Fibroblast of lung (primary cell): ENCODE measurements around the gene PRKAB1.

Experiments
- CTCF ChIP-seq, 2 donors: IDR thresholded peaks in 1 of 2; conservative IDR thresholded peaks in 1 of 2; 1 replicate in 1 of 2; 2 replicates in 1 of 2; pipeline ENCODE4 v1.5.1; 2011 to 2012; ENCODE audit warnings: low read length in 2 of 2, control low read depth in 1 of 2, inconsistent platforms in 1 of 2, low read depth in 1 of 2, mild to moderate bottlenecking in 1 of 2
- EZH2 ChIP-seq: IDR thresholded peaks from 2 replicates; pipeline ENCODE4 v1.5.1; 2012; ENCODE audit warnings: low read length, control low read depth, mild to moderate bottlenecking; ENCODE audit errors: missing control alignments

- no peak for TF ChIP-seq CTCF (conservative IDR thresholded peaks at IDR 0.05 in 1 of 2, IDR thresholded peaks at IDR 0.05 in 1 of 2; ENCODE audit: low read depth in 1 of 2, low read length in 2 of 2)
- TF ChIP-seq EZH2: no peak
These were observed 14.1 kb downstream of the PRKAB1 start for GRCh38 chr12:119681728-119682638.
